ENCODE results near the gene GNPTG.

Gene GNPTG

DNA sequence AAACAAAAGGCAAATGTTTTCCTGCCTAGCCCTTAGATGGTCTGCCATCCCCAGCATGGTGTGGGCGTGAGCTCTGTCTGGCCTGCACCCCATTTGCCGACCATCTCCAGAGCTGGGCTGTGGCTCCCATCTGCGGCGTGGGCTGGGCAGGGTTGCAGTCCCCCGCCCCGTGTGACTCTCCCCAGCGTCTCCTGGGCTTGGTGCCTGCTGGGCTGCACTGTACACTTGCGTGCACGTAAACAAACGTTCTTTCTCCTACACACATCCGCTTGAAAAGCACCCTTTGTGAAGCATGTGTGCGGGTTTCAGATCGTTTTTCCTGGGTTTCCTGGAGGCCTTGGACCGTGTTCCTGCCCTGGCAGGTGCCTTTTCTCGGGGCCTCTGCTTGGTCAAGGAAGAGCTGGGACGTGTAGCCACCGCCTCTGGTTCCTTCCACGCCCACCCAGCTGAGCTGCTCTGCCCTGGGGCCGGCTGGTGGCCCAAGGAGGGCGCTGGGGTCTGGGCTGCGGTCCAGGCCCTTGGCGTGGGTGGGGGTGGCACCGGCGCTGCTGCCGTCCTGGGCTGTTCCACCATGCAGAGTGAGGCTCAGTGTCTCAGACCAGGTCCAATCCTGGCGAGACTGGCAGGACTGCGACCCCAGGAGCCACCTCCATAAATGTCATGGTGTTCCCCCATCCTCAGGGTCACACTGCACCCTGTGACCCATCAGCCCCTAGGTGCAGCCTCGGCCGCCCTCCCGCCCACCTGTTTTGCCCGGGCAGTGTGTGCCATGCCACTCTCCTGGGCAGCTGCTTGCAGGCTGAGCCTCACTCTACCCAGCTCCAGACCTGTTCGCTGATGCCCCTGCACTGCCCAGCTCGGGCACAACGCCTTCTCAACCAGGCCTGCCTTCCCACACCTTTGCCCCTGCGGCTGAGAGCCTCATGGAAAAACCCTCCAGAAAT is 28.2 kb upstream of the GNPTG start:
- Histone ChIP-seq H3K36me3 (peaks cover 56% of the 10 kb centered on the region), H3K4me1 (no peaks in the 10 kb centered on the region), H3K9me3 (no peaks in the 10 kb centered on the region), H3K4me3 (ENCODE audit: low read depth, low read length) (no peak overlapping the region), H3K27me3 (no peaks in the 10 kb centered on the region)
- TF ChIP-seq, protein P1, sequence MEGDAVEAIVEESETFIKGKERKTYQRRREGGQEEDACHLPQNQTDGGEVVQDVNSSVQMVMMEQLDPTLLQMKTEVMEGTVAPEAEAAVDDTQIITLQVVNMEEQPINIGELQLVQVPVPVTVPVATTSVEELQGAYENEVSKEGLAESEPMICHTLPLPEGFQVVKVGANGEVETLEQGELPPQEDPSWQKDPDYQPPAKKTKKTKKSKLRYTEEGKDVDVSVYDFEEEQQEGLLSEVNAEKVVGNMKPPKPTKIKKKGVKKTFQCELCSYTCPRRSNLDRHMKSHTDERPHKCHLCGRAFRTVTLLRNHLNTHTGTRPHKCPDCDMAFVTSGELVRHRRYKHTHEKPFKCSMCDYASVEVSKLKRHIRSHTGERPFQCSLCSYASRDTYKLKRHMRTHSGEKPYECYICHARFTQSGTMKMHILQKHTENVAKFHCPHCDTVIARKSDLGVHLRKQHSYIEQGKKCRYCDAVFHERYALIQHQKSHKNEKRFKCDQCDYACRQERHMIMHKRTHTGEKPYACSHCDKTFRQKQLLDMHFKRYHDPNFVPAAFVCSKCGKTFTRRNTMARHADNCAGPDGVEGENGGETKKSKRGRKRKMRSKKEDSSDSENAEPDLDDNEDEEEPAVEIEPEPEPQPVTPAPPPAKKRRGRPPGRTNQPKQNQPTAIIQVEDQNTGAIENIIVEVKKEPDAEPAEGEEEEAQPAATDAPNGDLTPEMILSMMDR (IDR thresholded peaks at IDR 0.05; ENCODE audit: low read depth, low read length) = no peak
- DNase-seq = no peak

DNA sequence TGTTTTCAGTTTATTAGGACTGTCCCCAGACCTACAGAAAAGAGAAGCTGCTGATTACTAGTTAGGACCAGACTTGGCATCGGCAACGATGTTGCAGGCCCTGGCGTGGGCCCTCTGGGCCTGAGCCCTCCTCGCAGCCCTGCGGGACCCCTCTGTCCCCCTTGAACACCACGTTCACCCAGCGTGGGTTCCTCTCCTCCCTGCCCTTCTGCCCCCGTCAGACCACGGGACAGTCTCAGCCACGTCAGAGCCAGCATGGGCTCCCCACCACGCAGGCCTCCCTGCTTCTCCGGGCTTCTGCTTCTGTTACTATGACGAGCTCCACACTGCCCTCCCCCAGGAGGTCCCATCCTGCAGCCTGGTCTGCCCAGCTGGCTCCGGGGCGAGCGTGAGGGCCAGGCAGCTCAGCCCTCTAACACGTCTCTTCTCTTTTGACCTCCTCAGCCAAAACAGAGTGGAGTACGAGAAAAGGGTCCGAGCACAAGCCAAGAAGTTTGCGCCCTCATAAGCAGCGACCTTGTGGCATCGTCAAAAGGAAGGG is 27.4 kb upstream of the GNPTG start:
- Histone ChIP-seq H3K27me3 (no peaks in the 10 kb centered on the region), H3K36me3 (peaks cover 49% of the 10 kb centered on the region), H3K4me1 (no peaks in the 10 kb centered on the region), H3K9me3 (no peaks in the 10 kb centered on the region), H3K4me3 (ENCODE audit: low read depth, low read length) (no peak overlapping the region)
- DNase-seq = no peak
- TF ChIP-seq, protein P1 (IDR thresholded peaks at IDR 0.05; ENCODE audit: low read depth, low read length) = no peak

DNA sequence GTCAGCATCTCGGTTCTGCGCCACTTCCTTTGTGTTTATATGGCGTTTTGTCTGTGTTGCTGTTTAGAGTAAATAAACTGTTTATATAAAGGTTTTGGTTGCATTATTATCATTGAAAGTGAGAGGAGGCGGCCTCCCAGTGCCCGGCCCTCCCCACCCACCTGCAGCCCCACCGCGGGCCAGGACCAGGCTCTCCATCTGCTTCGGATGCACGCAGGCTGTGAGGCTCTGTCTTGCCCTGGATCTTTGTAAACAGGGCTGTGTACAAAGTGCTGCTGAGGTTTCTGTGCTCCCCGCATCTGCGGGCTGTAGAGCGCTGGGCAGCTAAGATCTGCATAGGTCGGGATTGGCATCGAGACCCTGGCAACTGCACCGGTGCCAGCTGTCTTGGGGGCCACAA is 26.5 kb upstream of the GNPTG start:
- no peaks in the 10 kb centered on the region for H3K4me1 ChIP-seq
- peaks cover 40% of the 10 kb centered on the region for H3K36me3 ChIP-seq
- H3K4me3 ChIP-seq (ENCODE audit: low read depth, low read length) = no peak overlapping the region
- TF ChIP-seq, protein P1 (IDR thresholded peaks at IDR 0.05; ENCODE audit: low read depth, low read length) = no peak
- no peak for DNase-seq
- H3K9me3 ChIP-seq = peaks cover 2% of the 10 kb centered on the region; the same call in 1 of the 2 replicates
- no peaks in the 10 kb centered on the region for H3K27me3 ChIP-seq

DNA sequence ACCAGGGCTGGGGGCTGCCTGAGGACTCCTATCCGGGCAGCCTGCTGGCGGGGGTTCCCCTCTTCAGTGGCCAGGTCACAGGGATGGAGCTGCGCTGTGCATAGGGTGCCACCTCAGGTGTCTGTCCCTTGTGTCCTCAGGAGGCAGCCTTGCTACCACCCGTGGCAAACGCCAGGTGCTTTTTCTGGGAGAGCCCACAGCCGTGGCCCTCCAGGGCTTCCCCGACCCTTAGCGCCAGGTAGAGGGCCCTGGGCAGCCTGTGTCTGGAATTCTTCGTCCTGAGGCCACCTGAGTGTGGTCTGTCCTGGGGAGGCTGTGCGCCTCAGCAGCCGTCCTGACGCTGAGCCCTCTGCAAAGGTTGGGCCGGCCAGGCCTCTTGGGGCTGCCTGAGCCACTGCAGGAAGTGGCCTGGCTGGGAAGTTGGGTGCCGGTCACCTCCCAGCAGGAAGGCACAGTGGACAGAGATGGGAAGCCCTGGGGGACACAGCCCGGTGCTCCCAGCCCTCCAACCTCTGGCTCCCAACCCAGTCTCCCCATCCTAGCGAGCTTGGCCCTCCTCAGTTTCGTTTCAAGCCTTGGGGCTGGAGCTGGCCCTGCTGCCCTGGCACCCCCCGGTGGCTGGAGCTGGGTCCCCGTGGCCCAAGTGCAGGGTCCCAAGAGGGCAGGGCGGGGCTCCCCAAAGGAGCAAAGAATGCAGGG is 25.9 kb upstream of the GNPTG start:
- Histone ChIP-seq H3K4me1 (no peaks in the 10 kb centered on the region), H3K9me3 (peaks cover 5% of the 10 kb centered on the region; the same call in 1 of the 2 replicates), H3K27me3 (no peaks in the 10 kb centered on the region), H3K4me3 (ENCODE audit: low read depth, low read length) (no peak overlapping the region), H3K36me3 (peaks cover 34% of the 10 kb centered on the region)
- TF ChIP-seq, protein P1 (IDR thresholded peaks at IDR 0.05; ENCODE audit: low read depth, low read length) = no peak
- no peak for DNase-seq

DNA sequence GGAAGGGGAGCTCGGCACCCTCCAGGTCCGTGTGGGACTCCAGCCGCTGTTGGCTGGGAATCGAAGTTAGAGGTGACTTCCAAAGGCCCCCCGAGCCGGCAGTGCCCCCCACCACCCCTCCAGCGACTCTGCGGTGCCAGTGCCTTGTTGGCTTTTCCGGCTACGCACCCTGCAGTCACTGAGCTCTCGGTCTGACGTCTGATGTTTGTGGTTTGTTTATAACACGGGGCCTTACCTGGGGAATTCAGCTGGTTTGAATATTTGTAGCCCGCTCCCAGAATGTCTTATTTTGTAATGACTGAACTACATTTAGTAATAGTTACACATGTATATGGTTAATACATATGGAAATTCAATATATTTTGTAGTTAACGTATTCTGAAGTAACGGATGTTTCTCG is 25.3 kb upstream of the GNPTG start:
- peaks cover 2% of the 10 kb centered on the region for H3K27me3 ChIP-seq
- peaks cover 30% of the 10 kb centered on the region for H3K36me3 ChIP-seq
- TF ChIP-seq, protein P1 (IDR thresholded peaks at IDR 0.05; ENCODE audit: low read depth, low read length) = no peak
- no peak overlapping the region for H3K4me3 ChIP-seq (ENCODE audit: low read depth, low read length)
- H3K4me1 ChIP-seq = no peaks in the 10 kb centered on the region
- H3K9me3 ChIP-seq = peaks cover 5% of the 10 kb centered on the region; the same call in 1 of the 2 replicates
- DNase-seq = no peak

Measured in BE2C (cell line).